Kidney tubule cell (primary cell): ENCODE results near the gene GGACT.

Source experiments
- DNase-seq: peaks from one replicate; pipeline ENCODE4 v3.0.0-alpha.2; 2018; ENCODE audit warnings: low spot score

Gene GGACT

GRCh38 chr13:100513171-100513570, 75.4 kb downstream of the GGACT start:
- no peak for DNase-seq

GRCh38 chr13:100512422-100512821, 76.2 kb downstream of the GGACT start:
- DNase-seq: peak; percentile 68

GRCh38 chr13:100511466-100511865, 77.1 kb downstream of the GGACT start:
- DNase-seq: no peak

GRCh38 chr13:100510208-100510957, 78.2 kb downstream of the GGACT start:
- DNase-seq: no peak

- DNase-seq: no peak
Measured at GRCh38 chr13:100508996-100509395, 79.6 kb downstream of the GGACT start.

- no peak for DNase-seq
Measured at GRCh38 chr13:100508455-100508854, 80.1 kb downstream of the GGACT start.

- DNase-seq: no peak
Measured at GRCh38 chr13:100506600-100507422, 81.8 kb downstream of the GGACT start.

- DNase-seq: no peak
Measured at GRCh38 chr13:100506154-100506553, 82.4 kb downstream of the GGACT start.

- DNase-seq: no peak
Measured at GRCh38 chr13:100503622-100504021, 85.0 kb downstream of the GGACT start.

GRCh38 chr13:100502446-100502845, 86.1 kb downstream of the GGACT start:
- DNase-seq: no peak

GRCh38 chr13:100497389-100497788, 91.2 kb downstream of the GGACT start:
- peak; percentile 39 for DNase-seq

GRCh38 chr13:100495455-100495854, 93.1 kb downstream of the GGACT start:
- no peak for DNase-seq

GRCh38 chr13:100493418-100493817, 95.2 kb downstream of the GGACT start:
- no peak for DNase-seq

GRCh38 chr13:100491164-100491842, 97.3 kb downstream of the GGACT start:
- DNase-seq: no peak

GRCh38 chr13:100490692-100491091, 97.9 kb downstream of the GGACT start:
- DNase-seq: peak; percentile 8

GRCh38 chr13:100485265-100485664, 103.3 kb downstream of the GGACT start:
- no peak for DNase-seq

- DNase-seq: no peak
Measured at GRCh38 chr13:100484702-100485101, 103.9 kb downstream of the GGACT start.

- DNase-seq: no peak
Measured at GRCh38 chr13:100483841-100484381, 104.7 kb downstream of the GGACT start.

- DNase-seq: no peak
Measured at GRCh38 chr13:100483139-100483538, 105.5 kb downstream of the GGACT start.

GRCh38 chr13:100480676-100481075, 107.9 kb downstream of the GGACT start:
- DNase-seq: no peak
